H1 (cell line): ENCODE results near the gene POGZ.

Experiments
- BACH1 ChIP-seq: IDR thresholded peaks from 2 replicates; pipeline ENCODE4 v1.6.1; 2012; ENCODE audit warnings: low read length, improper control_type of control experiment
- CBX5 ChIP-seq: fragments of 300-800, 300-1000 bp; sonication (generic); IDR thresholded peaks from 2 replicates; pipeline ENCODE4 v1.7.1; 2016; ENCODE audit warnings: antibody characterized with exemption, low read length, low read depth
- MAFK ChIP-seq: IDR thresholded peaks from 2 replicates; pipeline ENCODE4 v1.6.1; 2012; ENCODE audit warnings: low read depth, mild to moderate bottlenecking, improper control_type of control experiment, low read length
- RFX5 ChIP-seq: IDR thresholded peaks from 2 replicates; pipeline ENCODE4 v1.6.1; 2011; ENCODE audit warnings: low read depth, low read length, improper control_type of control experiment, borderline replicate concordance

- no peak for TF ChIP-seq CBX5
- no peak for TF ChIP-seq MAFK
- no peak for TF ChIP-seq BACH1
- no peak for TF ChIP-seq RFX5
Observed at GRCh38 chr1:151474745-151475144, 15.5 kb upstream of the POGZ start.
